Body of pancreas (tissue), 4 donors: ENCODE results near the gene LRRC1.

Experiments
- CTCF ChIP-seq, 7 experiments: fragments of 450-650 bp in 4 of 7; fragments of 200-600 bp in 3 of 7; sonication (generic) in 3 of 7; IDR thresholded peaks; one replicate each; pipeline ENCODE4 v1.5.1; 2016 to 2019; ENCODE audit warnings: antibody characterized with exemption in 7 of 7
- POLR2A ChIP-seq, 3 donors: fragments of 450-650 bp; IDR thresholded peaks; one replicate each; pipeline ENCODE4 v1.6.1; 2016; ENCODE audit warnings: antibody characterized with exemption in 3 of 3, mild to moderate bottlenecking in 2 of 3

DNA sequence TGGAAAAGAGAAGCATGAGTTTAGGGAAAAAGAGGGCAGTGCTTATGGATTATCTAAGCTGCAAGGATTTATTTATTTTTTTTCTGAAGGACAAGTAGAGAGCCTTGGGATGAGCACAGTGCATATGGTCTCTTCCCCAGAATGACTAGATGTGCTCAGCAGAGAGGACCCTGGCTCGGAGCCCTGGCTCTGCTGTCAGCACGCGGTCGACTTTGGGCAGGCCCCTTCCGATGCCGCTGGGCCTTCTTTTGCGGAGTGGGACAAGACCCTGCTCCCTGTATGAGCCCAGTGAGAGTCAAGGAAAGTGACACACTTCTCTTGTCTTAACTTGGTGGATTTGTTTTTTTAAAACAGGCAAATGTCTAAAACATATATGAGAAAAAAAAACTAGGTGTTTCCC is 51.4 kb downstream of the LRRC1 start:
- TF ChIP-seq CTCF (IDR thresholded peaks at IDR 0.05) (no peak), POLR2A (IDR thresholded peaks at IDR 0.05) (no peak)
